Inflammatory macrophage treated with lipopolysaccharide for 4 hours (primary cell): ENCODE results near the gene HOGA1.
A peak's percentile ranks its signal among the peaks of the same experiment; 100 is the strongest.
"Not testable (repeated sequence)": the region's sequence is repeated elsewhere in the genome, so short reads cannot be mapped to it uniquely, and the experiment has no call there.

Source experiments
- DNase-seq: peaks from one replicate; pipeline ENCODE4 v3.0.0-alpha.2; 2020

The HOGA1 gene

DNA sequence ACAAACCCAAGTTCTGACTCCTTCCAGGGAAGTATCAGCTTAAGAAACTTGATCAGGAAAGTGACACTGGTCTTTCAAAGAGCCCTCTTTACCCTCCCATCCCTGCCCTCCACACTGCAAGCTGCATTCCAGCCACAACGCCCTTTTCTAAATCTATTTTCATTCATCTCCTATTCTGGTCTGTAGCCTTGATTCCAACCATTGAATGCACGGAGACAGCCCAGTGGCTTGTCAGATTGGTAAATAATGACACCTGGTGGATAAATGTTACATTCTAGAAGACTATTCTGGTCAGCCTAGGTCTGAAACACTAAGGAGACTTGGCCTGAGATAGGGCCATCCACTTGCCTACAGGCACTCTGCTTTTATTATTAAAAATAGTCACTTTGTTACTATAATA is 28.2 kb downstream of the HOGA1 start:
- DNase-seq, result peak; percentile 16

DNA sequence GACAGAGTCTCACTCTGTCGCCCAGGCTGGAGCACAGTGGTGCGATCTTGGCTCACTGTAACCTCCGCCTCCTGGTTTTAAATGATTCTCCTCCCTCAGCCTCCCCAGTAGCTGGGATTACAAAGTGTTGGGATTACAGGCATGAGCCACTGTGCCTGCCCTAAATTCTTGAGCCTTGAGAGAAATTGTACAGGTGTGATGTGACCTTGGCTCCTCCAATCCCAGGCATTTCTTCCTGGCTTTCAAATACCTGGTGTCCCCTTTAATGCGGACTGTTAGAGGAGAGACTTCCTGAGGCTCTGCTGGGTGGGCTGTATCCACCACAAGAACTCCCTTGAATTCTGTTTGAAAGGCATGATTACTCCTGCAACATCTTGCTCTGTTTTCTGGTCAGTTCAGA is 34.1 kb downstream of the HOGA1 start:
- DNase-seq, result no peak

DNA sequence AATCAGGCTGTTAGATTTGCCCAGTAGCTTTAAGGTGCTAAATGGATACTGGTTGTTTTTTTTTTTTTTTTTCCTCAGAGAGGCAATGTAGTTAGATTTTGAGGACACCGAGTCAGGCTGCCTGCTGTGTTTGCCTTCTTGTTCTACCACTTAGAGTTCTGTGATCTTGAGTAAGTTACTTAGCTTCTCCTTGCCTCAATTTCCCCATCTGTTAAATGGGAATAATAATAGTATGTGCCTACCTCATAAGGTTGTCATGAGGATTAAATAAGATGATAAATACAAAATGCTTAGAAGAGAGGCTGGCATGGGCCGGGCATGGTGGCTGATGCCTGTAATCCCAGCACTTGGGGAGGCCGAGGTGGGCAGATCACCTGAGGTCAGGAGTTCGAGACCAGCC is 34.5 kb downstream of the HOGA1 start:
- no peak for DNase-seq

DNA sequence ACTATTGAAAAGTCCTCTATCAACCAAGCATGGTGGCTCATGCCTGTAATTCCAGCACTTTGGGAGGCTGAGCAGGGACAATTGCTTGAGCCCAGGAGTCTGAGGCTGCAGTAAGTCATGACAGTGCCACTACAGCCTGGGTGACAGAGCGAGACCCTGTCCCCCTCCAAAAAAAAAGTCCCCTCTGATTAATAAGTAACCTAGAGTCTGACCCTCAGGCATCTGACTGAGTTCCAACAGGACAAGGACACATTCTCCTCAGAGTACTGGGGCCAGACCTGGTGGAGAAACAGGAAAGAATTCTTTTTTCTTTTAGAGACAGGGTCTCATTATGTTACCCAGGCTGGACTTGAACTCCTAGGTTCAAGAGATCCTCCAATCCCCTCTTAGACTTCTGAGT is 39.1 kb downstream of the HOGA1 start:
- DNase-seq, result no peak

DNA sequence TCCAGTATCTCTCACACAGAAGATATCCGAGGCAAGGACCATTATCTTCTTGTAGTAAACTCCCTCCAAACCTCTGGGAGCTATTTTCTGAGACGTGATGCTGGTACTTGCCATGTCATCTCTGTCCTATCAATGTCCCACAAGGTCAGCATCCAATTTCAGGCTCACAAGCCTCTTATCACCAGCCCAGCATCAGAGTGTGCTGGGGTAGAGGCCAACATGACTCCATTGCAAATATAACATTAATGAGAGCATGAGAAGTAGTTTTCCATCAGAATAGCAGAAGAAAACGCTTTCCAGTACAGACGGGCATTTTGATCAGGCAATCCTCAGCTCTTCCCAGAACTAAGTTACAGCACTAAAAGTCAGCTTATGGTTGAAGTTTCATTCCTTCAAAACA is 43.5 kb downstream of the HOGA1 start:
- no peak for DNase-seq

DNA sequence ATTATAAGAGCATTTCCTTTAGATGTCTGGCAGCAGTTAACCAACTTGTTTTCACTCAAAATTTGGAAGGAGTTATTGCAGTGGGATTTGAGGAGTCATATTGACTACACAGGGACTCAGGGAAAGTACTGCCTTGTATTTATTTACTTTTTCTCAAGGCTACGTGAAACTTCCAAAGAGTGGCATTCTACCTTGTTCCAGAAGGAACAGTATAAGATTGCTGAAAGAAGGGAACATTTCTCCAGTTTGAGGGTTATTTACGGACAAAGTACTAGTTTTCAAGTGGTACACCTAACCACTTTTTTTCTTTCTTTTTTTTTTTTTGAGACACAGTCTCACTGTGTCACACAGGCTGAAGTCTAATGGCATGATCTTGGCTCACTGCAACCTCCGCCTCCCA is 44.0 kb downstream of the HOGA1 start:
- DNase-seq, result no peak

DNA sequence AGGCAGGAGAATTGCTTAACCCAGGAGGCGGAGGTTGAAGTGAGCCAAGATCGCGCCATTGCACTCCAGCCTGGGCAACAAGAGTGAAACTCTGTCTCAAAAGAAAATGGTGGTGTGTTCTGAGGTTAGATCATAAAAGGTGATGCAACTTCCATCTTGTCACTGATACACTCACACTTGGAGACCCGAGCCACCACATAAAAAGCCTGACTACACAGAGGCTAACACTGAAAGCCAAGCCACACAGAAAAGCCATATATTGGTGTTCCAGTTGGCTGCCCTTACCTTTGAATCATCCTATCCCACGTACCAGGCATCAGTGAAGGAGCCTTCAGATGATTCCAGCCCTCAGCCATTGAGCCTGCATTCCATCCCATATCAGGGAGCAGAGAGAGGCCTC is 45.1 kb downstream of the HOGA1 start:
- DNase-seq, result no peak

DNA sequence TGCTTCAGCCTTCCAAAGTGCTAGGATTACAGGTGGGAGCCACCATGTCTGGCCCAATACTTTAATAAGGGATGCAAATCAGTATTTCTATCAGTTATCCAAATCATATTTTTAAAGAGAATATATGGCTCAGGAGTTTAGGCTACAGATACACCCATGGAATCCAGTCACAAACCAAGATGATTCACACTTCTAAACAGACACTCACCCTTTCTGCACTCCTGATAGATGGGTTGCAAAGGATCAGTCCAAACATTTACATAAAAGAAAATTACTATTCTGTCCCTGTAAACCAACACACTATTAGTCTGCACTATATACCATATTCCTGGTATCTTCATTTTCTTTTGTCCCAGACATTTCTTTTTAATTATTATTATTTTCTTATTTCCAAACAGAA is 46.9 kb downstream of the HOGA1 start:
- no peak for DNase-seq

DNA sequence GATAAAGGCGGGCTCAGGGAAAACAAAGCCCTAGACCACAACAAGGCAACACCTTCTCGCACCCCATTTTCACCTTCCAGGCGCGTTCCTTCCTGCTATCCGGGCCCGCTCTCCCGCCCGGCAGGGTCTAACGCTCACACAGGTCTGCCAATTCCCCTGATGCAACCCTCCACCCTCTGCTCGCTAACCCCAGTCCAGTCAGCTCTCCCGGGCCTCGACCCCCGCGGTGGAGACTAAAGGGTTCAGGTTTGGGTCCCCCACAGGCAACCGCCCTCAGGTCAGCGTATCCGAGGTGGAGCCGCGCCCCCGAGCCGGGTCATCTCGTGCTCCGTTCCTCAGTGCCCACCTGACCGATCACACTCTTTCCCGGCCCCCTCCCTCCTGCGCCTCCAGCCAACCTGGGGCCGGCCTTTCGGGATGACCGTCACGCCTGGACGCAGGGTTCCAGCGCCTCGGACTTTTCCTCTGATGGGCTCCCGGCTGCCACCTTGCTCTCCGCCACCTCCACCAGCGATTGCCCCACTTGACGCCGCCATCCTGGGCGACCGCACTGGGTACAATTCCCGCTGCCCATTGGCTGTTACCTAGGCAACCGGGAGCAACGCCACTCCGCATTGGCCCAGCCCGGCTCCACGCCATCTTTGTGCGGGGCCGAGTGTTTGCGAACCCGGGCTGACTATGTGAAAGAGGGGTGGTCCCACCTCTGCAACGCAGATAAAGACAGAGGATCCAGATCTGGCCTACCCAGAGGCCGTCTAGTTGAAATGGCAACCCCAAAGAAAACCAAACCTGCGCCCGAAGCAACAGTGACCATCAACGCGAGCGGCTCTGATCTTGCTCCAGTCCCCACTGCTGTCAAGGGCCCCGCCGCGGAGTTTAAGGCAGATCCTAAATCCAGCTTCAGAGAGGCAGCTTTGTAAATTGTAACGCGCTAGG is 49.0 kb downstream of the HOGA1 start, which contains the start of gene MORN4:
Gene MORN4 (minus strand): TSS at position 552 of the 936 bp plus-strand sequence. CDS start 13,847 bp downstream, outside the sequence.
- peak; percentile 93 for DNase-seq

DNA sequence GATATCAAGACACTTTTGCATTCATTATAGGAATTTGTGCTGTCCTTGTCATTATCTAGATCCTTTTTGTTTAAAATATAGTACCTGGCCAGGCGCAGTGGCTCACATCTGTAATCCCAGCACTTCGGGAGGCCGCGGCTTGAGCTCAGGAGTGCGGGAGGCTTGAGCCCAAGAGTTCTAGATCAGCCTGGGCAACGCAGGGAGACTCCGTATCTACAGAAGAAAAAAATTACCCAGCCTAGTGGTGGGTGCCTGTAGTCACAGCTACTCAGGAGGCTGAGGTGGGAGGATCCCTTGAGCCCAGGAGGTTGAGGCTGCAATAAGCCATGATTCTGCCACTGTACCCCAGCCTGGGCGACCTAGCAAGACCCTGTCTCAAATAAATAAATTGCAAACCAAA is 49.7 kb downstream of the HOGA1 start:
- peak; percentile 25 for DNase-seq

DNA sequence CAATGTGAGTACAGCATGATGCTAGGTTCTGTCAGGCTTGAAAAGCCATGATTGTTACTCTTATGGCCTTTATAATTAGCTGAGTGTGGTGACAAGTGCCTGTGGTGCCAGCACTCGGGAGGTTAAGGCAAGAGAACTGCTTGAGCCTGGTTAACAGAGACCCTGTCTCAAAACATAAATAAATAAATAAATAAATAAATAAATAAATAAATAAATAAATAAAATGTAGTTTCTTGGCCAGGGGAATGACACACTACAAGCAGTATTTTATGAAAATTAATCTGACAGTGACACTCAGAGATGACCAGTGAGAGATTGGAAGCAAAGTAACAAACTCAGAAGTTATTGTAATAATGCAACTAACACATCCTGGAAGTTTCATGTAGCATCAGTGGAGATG is 51.4 kb downstream of the HOGA1 start:
- no peak for DNase-seq

DNA sequence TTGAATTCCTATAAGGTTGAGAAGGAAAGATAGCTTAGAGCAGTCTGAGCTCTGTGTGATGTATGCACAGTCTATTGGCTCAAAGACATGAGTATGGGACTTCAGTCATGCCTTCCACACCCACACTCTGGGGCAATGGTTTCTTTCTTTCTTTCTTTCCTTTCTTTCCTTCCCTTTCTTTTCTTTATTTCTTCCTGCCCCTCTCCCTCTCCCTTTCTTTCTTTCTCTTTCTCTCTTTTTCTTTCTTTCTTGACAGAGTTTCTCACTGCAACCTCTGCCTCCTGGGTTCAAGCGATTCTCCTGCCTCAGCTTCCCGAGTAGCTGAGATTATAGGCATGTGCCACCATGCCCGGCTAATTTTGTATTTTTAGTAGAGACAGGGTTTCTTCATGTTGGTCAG is 54.9 kb downstream of the HOGA1 start:
- DNase-seq, result not testable (repeated sequence)

DNA sequence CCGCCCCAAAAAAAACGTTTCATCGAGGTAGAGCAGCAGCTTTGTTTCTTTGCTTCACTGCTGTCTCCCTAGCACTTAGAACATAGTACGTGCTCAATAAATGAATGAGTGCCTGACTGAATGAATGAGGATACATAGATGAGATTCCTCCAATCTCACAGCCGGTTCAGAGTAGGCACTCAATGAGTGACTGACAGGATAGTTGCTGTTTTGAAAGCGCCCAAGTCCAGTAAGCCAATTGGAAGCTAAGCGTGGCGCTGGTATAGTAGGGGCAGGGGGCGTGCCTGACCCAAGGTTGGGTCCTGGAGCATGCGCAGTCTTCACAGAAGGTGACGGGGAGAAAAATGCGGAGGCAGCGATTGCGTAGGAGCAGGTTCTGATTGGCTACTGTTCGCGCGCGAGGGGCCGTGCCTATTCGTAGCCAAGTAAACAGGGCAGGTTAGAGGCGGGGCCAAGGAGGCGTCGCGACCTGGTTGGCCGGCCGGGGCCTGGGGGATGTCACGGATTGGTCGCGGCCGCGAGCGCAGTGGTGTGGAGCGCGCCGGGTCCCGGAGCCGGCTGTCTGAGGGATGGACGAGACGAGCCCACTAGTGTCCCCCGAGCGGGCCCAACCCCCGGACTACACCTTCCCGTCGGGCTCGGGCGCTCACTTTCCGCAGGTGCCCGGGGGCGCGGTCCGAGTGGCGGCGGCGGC is 56.1 kb downstream of the HOGA1 start, which contains the start of gene PI4K2A:
Gene PI4K2A (plus strand): TSS at position 498 of the 694 bp plus-strand sequence. CDS start 72 bp downstream, at position 570.
- DNase-seq, result peak; percentile 100

DNA sequence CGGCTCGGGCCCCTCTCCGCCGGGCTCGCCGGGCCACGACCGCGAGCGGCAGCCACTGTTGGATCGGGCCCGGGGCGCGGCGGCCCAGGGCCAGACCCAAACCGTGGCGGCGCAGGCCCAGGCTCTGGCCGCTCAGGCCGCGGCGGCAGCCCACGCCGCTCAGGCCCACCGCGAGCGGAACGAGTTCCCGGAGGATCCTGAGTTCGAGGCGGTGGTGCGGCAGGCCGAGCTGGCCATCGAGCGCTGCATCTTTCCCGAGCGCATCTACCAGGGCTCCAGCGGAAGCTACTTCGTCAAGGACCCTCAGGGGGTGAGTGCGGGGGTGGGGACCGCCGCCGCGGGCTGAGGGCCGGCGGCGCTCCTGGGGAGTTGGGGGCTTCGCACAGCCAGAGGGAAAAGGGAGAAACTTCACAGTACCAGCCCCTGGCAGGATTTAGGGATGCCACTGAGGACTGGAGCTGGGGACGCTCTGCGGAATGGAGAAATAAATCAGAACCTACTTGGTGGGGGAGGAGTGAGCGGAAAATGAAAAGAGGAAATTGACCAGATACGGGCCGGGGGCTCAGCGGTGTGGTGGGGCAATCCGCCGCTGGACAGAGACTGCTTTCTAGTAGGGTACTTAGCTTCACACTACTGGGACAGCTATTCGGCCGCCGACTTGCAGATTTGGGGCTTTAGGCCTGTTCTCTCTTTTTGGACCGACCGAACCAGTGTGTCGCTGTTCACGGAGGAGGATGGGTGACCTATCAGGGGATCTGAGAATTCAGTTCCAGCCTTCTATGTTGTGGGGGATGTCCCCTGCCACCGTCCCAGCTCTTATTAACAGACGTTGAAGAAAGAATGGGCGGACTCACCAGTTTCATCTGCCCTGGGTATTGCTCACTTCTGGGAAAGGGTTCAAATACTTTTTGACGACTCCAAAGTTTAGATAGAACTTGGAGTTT is 57.0 kb downstream of the HOGA1 start:
- peak; percentile 47 for DNase-seq

DNA sequence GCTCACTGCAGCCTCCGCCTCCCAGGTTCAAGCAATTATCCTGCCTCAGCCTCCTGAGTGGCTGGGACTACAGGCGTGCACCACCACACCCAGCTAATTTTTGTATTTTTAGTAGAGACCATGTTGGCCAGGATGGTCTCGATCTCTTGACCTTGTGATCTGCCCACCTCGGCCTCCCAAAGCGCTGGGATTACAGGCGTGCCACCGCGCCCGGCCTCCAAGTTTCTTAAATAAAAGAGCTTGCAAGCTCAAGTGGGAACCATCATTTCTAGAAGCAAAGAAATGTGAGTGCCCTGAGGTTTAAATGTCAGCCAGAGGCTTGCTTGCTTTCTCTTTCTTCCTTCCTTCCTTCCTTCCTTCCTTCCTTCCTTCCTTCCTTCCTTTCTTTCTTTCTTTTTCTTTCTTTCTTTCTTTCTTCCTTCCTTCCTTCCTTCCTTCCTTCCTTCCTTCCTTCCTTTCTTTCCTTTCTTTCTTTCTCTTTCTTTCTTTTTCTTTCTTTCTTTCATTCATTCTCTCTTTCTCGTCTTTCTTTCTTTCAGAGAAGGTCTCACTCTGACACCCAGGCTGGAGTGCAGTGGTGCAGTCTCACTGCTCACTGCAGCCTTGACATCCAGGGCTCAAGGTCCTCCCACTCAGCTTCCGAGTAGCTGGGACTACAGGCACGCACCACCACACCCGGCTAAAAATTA is 58.4 kb downstream of the HOGA1 start:
- DNase-seq, result not testable (repeated sequence)

DNA sequence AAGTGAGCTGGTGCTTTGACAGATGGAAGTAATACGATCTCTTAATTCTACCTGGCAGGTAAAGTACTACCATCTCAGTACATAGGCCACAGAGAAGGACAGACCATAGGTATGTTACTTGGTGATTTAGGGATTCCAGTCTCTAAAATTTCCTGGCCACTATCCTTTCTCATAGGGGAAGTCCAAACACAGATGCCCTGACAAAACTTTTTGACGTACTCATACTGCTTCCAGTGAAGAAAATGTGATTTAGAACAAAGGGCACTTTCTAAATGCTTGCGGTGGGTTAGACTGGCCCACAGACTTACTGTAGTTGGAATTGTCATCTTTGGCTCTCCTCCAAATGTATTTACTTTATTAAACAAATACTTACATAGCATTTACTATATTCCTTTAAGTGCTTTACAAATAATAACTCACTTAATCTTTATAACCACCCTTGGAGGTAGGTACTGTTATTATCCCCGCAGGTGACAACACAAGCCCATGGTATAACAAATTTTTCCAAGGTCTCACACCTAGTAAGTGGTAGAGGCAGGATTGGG is 59.3 kb downstream of the HOGA1 start:
- peak; percentile 23 for DNase-seq

DNA sequence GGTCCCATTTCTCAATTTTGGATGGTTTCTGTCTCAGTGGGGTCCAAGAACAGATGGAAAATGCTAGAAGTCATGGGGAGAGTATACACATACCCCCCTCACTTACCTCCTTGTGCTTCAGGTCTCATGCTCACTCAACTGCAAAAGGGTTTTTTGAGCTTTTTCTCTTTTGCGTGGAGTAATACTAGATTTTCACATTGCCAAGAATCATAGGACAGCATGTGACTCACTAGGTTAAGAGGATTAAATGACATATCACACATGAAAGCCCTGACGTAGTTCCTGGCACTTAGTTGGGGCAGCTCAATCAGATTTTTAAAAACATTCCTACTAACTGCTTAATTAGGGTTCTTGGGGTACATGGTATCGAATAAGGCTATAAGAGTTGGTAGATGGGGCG is 60.7 kb downstream of the HOGA1 start:
- peak; percentile 44 for DNase-seq

DNA sequence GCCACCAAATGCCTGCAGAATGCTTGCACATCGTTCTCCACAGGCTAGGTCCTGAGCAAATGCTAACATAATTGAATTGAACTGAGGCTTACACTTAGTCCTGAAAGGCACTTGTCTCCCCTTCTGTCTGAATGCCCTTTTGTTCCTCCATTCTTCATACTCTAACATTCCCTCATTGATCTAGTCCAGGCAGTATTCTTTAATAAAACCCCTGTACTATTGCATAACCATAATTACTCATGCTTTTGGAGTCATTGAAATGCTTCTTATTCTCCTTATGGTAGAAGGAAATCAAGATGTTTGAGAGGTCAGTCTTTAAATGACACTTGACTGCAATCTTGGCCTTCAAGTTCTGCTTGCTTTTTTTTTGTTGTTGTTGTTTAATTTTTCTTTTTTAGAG is 63.4 kb downstream of the HOGA1 start:
- DNase-seq, result peak; percentile 78

DNA sequence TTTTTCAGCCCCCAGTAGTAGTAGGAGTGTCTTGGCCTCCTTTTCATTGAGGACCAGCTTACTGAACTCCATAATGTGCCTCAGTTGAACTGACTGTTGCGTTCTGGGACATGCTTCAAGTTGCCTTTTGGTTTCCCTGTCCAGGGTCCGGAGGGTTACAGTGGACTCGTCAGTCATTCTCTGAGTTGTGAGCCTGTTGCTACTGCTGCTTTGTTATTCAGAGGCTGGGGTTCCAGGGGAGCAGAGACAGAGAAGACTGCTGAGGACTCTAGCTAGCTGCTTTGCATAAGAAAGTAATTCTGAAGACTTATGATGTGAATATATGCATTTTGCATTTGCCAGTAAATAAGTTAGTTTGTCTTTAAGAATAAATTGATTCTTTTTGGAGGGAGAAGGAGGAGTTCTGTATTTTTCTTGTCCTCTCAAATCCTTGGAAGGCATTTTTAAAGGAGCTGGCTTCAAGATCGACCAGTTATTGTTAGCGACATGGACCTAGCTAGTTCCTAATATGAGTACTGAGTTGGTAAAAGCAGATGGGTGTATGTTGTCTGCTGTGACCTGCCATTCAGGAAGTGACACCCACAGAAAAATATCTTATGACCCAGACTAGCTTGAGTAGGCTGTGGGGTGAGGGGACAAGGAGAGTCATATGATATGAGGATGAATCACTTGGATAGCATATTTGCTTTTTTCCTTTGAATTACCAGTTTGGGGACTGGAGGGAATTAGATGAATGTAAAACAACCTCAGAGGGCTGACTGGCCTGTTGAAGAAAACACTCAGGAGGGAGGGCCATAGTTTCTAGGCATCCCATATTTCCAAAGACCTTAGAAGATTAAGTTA is 64.6 kb downstream of the HOGA1 start:
- DNase-seq, result peak; percentile 97

DNA sequence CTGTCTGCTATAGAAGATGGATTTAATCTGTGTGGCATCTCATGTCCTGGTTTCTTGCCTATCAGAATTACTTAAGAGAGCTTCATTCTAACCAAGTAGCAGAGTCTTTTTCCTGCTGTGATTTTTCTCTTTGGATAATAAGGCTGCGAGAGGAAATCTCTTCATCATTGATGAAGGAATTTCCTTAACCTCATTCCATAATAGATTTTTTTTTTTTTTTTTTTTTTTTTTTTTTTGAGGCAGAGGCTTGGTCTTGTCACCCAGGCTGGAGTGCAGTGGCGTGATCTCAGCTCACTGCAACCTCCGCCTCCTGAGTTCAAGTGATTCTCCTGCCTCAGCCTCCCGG is 65.2 kb downstream of the HOGA1 start:
- not testable (repeated sequence) for DNase-seq

DNA sequence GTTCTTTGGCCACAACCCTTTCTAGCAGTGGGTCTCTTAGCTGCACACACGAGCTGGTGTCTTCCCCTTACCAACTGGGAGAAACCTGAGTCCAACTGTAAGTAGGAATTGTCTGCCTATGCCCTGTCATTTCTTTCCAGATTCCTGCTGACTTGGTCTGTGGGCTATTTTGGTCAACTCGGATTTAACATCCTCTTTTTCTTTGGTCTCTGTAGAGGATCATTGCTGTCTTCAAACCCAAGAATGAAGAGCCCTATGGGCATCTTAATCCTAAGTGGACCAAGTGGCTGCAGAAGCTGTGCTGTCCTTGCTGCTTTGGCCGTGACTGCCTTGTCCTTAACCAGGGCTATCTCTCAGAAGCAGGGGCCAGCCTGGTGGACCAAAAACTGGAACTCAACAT is 66.5 kb downstream of the HOGA1 start:
- DNase-seq, result peak; percentile 35
